Femur (tissue), 1 donor: ENCODE data around the gene TEKT4.
"Not testable (repeated sequence)": the region's sequence is repeated elsewhere in the genome, so short reads cannot be mapped to it uniquely, and the experiment has no call there.

Experiments
- DNase-seq: peaks from one replicate; pipeline ENCODE4 v3.0.0-alpha.2; 2017

Gene TEKT4

DNA sequence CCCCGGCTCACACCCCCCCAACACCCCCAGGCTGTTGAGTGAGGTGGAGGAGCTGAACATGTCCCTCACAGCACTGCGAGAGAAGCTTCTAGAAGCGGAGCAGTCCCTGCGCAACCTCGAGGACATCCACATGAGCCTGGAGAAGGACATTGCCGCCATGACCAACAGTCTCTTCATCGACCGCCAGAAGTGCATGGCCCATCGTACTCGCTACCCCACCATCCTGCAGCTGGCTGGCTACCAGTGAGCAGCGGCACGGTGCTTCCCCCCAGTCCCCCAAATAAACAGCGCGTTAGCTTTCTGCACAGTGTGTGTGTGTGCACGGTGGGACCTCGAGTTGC, 5.3 kb downstream of the TEKT4 start:
- no peak for DNase-seq

DNA sequence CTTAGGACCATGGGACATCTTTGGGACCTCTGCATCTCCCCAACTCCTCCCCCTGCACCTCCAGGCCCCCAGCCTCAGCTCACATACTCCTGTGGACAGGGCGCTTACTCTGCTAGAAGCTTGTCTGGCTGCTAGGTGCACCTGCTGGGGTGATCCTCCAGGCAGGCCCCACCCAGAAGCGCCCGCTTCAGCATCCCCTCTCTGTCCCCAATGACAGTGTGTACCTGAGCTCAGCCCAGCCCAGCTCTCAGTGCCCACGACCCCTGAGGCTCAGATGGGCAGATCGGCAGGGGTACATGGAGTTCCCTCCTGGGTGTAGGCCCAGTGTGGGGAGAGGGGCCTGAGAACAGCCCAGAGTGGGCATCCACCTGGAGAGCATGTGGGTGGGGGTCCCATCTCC, 5.9 kb downstream of the TEKT4 start:
- DNase-seq, result no peak

DNA sequence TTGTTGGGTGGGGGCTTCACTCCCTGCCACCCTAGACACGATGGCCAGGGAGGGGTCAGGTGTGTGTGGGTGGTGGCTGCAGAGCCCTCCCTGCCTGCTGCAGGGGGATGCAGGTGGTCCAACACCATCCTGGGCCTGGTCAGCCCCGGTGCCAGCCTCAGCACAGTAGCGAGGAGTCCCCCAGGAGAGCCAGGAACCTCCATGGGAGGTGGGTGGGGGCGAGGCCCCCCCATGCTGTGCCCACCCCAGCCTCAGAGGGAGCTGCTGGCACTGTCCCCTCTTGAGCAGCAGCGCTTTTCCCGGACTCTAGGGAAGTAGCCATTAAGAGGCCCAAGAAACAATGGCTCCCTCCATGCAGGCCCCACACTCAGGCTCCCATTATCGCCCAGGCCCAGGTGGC, 7.3 kb downstream of the TEKT4 start:
- not testable (repeated sequence) for DNase-seq

DNA sequence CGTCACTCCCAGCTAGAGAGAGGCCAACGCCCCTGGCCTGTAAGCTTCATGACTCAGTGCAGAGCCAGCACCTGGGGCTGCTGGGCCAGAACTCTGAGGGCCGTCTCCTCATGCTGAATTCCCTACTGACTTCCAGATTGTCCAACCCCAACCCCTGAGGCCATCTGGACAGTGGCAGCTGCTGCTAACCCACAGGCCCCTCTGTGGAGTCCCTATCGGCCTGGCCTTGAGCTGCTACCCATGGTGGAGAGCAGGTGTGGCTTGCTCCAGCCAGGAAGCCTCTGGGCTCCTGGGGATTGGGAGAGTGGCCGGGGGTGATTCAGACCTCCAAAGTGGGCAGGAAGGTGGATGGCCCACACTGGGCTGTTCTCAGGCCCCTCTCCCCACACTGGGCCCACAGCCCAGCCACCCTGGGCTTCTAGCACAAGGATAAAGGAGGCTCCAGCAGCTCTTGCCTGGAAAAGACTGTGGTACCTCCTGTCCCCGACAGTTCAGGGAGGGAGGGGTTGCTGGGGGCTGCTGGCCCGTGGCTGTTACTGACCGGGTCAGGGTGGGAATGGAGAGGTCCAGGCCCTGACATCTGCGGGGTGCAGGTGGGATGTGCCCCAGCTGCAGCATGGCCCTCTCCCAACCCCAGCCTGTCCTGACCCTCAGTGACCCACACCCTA, 8.2 kb downstream of the TEKT4 start:
- no peak for DNase-seq

DNA sequence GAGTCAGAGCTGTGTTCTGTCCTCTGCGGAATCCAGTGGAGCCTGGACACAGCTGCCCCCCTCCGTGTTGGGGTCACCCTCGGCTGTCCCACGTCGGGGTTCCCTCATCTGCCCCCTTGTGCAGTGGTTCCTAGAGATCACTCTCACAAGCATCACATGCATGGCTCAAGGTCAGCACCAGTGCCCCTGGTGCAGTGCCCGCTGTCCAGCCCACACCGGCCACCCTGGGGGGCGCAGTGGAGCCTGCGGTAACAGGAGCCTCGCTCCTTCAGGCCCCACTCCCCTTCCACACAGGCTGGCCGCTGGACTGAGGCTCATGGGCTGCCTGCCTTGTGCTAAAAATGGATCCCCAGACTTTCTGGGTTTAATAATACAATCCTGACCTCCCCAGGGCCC, 8.8 kb downstream of the TEKT4 start:
- no peak for DNase-seq

DNA sequence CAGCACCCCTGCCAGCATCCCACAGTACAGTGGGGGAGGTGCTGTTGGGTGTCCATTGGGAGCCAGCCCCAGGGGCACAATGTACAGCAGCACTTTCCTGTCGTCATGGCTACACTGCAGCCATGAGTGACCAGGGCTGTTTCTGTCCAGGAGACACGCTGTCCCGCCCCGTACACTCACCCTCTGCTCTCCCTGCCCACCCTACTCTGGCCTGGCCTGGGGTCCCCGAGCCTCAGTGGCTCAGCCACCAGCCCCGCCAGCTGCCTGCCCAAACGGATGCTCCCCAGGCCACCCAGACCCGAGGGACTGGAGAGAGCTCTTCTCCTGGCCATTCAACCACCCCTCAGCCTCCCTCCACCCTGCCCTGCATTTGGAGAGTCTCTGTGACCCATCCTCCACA, 9.3 kb downstream of the TEKT4 start:
- no peak for DNase-seq

DNA sequence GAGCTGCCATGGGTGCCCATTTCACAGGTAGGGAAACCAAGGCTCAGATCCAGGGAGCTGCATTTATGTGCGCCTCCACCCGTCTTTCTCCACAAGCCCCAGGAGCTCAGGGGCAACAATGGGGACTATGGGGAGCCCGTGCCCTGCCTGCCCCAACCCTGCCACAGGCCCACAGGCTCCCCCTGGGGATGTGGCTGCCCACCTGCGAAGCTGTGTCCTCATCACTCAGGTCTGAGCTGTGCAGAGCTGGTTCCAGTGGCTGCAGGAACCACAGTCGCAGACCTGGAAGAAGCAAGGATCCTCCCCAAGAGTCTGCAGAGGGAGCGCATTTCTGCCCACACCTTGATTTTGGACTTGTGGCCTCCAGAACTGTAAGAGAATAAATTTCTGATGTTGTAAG, 9.8 kb downstream of the TEKT4 start:
- DNase-seq, result no peak

DNA sequence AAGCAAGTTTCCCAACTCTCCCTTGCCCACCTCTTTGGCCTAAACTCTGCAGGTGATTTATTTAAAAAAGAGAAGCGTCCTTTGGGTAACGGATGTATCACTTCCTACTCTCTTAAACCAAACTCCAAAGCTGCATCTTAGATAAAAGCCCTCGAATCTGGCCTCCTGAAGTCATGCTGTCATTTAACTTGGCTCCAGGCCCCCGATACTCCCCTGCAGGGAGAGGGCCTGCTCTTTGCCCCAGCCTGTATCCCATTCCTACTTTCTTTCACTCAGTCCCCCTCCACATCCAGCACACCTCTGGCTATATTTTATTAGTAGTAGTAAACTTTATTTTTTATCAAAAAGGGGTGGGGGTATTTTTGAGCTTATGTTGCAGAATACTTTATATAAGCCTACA, 19.0 kb downstream of the TEKT4 start:
- no peak for DNase-seq

DNA sequence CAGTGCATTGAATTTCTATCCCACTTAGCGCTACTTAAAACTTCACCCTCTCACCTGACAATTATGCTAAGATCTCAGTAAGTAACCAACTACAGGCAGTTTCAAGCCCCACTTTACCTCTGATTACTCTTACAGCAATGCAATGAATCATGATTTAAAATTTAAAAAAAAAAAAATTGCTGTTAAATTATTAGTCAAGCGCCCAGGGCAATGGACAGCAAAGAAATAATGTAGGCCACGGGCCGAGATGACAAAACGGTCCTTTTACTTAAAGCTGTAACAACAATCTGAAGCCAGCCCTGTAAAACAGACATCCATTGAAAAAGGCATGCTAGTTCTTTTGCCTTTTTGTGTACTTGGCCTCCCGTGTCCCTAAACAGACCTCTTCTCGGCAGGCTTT, 24.0 kb downstream of the TEKT4 start:
- not testable (repeated sequence) for DNase-seq

DNA sequence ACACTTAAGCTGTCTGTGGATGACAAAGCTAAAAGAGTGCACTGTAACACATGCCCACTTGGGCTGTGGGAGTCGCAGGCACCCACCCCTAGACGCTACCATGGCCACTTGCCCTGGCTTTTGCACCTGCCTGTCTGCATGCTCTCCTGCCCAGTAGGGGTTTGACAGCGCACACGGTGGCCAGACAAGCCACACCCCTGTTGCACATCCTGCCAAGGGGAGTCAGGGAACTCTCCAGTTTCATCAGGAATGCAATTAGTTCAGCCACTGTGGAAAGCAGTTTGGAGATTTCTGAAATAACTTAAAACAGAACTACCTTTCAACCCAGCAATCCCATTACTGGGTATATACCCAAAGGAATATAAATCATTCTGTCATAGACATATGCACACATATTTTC, 35.7 kb downstream of the TEKT4 start:
- not testable (repeated sequence) for DNase-seq

DNA sequence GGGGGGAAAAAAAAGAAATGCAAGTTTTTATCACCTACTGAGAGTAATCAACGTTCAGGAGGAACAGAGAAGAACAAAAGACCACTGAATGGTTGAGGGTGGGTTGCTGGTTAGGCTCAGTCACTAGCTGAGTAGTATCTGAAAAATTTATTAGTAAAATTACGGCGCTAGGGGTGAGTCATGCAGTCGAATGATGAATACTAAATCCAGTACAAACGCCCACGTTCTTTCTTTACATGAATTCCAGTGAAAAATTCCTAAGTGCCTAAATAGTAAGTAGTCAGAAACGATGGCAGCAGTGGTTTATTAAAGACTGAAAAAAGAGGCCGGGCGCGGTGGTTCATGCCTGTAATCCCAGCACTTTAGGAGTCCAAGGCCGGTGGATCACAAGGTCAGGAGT, 52.0 kb downstream of the TEKT4 start:
- no peak for DNase-seq

DNA sequence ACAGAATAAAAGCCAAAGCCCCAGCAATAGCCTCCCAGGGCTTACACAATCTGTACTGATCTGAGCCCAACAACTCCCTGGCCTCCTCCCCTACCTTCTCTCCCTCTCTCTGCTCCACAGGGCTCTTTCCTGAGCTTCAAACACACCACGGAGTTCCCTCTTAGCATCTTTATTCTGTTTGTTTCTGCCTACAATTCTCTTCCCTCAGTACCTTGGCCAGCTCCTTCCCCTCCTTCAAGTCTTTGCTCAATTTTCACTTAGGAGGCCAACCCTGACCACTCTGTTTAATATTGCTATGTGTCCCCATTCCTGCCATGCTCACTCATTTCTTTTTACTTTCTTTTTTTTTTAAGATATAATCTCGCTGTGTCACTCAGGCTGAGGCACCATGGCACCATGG, 53.8 kb downstream of the TEKT4 start:
- DNase-seq, result not testable (repeated sequence)
